GDM1 (cell line): ENCODE measurements around the gene KRTAP5-4.

Experiments used
- DNase-seq: peaks from one replicate; lab custom pipeline; 2025; lab: John Stamatoyannopoulos, UW

KRTAP5-4 gene

DNA sequence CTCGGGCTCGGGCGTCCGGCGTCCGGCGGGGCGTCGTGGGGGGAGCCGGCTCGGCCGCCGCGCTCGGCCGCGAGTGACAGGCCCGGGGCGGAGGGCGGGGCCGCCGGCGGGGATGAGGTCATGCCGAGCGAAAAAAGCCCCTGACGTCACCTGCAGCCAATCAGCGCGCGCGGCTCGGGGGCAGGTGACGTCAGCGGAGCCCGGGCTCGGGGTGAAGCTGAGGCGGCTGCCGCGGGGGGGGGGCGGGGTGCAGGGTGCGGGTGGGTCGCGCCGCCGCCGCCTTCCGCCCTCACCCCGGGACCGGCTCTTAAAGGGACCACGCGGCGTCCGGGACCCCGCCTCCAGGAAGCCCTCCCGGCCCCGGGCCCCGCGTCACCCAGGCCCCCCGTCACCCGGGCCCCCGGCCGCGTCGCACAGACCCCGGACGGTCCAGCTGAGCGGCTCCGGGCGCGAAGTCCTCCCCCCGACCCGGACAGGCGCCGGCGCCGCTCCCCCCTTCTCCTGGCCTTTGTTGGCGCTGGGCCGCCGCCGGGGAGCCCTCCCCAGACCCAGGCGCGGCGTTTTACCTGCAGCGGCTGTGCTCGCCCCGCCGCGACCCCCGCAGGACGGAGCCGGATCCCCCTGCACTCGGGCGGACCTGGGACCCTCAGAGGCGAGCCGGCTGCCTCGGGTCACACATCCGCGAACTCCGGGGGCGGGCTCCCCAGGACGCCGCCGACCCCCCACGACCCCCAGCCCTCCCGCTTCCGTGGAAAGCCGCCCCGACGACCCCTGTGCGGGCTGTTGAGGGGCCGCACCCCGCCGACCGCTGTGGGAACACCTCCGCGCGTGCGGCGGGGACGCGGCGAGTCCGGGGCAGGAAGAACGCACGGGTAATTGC lies 49.5 kb downstream of the KRTAP5-4 start, which contains the start of gene DUSP8:
TSS of gene DUSP8 (minus strand) at position 75 of the 880 bp plus-strand sequence. CDS start 6,445 bp downstream, outside the sequence.
- DNase-seq = peak; percentile 26

DNA sequence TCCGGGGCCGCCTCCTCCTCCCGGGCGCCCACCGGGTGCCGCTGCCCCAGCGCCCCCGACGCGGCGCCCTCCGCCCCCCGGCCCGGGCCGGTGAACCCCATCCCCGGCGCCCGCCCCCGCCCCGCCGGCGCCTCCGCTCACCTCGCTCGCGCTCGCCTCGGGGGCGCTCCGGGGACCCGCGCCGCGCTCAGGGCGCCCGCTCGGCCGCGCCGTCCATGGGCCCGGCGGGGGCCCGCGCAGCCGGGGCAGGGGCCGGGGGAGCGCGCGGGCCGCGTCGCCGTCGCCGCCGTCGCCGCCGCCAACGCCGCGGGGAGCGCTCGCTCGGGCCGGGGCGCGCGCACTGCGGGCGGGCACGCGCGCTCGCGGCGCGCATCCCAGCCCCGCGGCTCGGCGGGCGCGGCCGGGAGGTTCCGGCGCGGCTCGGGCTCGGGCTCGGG lies 50.2 kb downstream of the KRTAP5-4 start:
- DNase-seq = no peak
